Pancreas (tissue), 10 donors: ENCODE data around the gene PLPP7. TPM values are rescaled to one million over a fixed set of nuclear protein-coding genes. Genes with fewer than 3 reads are reported as not detected.
"Not testable (repeated sequence)": the region's sequence is repeated elsewhere in the genome, so short reads cannot be mapped to it uniquely, and the experiment has no call there.

Source experiments
- ATAC-seq, 4 donors: fragments of 200-7000 bp; cut with Tn5 transposase; one replicate each; pipeline versions ENCODE4 v1.8.0 to v1.9.1; 2020; ENCODE audit warnings: mild to moderate bottlenecking in 4 of 4, moderate library complexity in 4 of 4
- DNase-seq, 6 donors: peaks; one replicate each; pipeline ENCODE4 v3.0.0-alpha.2; 2020
- FAIRE-seq: peaks from 2 replicates; lab custom pipeline; 2012; peaks lifted over from hg19 to GRCh38; lab: Jason Lieb, UNC
- H3K27ac ChIP-seq, 4 donors: fragments of 200-600 bp; sonication (generic); 1 replicate in 3 of 4; 2 replicates in 1 of 4; pipeline versions ENCODE4 v1.5.0 to v1.8.0; 2020
- H3K27me3 ChIP-seq, 4 donors: fragments of 200-600 bp; one replicate each; pipeline ENCODE4 v1.8.0; 2021
- H3K36me3 ChIP-seq, 3 donors: fragments of 200-600 bp; sonication (generic) in 1 of 3; one replicate each; pipeline versions ENCODE4 v1.5.0 to v1.8.0; 2020 to 2021
- H3K4me1 ChIP-seq, 3 donors: fragments of 200-600 bp; one replicate each; pipeline ENCODE4 v1.8.0; 2021
- H3K4me3 ChIP-seq, 4 donors: fragments of 200-600 bp; sonication (generic) in 2 of 4; one replicate each; pipeline versions ENCODE4 v1.5.0 to v1.8.0; 2020 to 2021
- H3K9me3 ChIP-seq, 4 donors: fragments of 200-600 bp; one replicate each; pipeline ENCODE4 v1.8.0; 2021
- WGBS, 2 donors: extraction: QIAGEN DNeasy Blood & Tissue Kit; methylation state at CpG; one replicate each; pipeline ENCODE4 v1.1.7; 2013; 5-methylcytosine and 5-hydroxymethylcytosine counted together
- intact Hi-C, 3 donors: fragments of 100-400 bp; cut with DNase I; formaldehyde crosslinking; loops; one replicate each; pipeline versions ENCODE4 v1.11.1 to v1.14.2; 2022
- polyA plus RNA-seq, 2 donors: library from polyadenylated mRNA; stranded (reverse); fragments of 200-250 nt; gene quantifications; one replicate each; pipeline ENCODE4 v1.2.3, GENCODE V29; 2013
- total RNA-seq, 6 donors: library from RNA; stranded (reverse); fragmentation: NEBNext Ultra II Directional in 4 of 6; extraction: Animal tissue kit (Norgen Biotek cat#: 25700) in 4 of 6; gene quantifications; one replicate each; pipeline versions ENCODE4 v1.2.1 to v1.2.4, GENCODE V29; 2021 to 2023
- TF ChIP-seq, protein P1 (sequence below), 4 donors: fragments of 200-600 bp; sonication (generic) in 3 of 4; IDR thresholded peaks; one replicate each; pipeline versions ENCODE4 v1.5.0 to v1.8.0; 2021; ENCODE audit warnings: antibody characterized with exemption in 4 of 4
- donor health status: healthy with polysubstance abuse.
- donor health status: DM: no; HTN: no; CAD: no; lungs with moderate emphysema.
- donor health status: DM: no; HTN: no; CAD: no.
- donor health status: control.
- donor health status: control.
- donor health status: Bipolar disorder and iron deficiency.
- donor health status: DM: yes; HTN: yes; CAD: no.
- donor health status: DM: no; HTN: no; CAD: no.
- donor health status: DM: no; HTN: no; CAD: no.
- donor health status: DM: yes; HTN: yes; CAD: no.

Gene PLPP7
- 1 to 10 TPM in 4 of 6 donors, under 1 TPM in 2; 0.38 to 2.0 (median 1.3) TPM for total RNA-seq
- polyA plus RNA-seq = 1 to 10 TPM in 1 of 2 donors, under 1 TPM in 1; 0.94 to 2.5 TPM

DNA sequence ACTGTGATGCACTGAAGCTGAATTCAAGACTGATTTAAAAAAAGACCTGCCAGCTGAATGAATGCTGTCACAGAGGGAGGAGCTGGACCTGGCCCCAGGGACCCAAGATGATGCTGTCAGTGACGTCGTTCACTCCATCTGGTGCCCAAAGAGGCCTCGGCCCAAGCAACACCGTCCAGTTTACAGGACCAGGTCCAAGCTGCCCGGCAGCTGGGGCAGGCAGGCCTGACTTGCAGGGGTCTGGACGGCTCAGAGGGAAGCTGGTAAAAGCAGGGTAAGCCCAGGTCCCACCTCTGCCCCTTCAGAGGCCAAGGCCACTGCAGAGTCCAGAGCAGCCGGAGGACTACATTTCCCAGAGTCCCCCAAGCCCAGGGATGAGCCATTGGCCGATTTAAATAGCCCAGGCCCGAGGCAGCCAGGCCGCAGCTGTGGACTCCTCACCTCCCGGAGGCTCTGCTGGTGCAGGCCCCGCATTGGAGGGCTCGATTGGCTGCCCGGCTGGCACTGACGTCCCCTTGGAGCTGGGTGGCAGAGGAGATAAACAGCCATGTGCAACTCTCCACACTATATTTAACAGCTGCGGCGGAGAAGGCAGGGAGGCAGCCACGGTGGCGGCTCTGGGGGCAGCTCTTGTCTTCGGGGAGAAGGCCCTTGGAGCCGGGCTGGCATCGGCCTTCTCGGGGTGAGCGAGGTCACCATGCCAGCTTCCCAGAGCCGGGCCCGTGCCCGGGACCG is at the start of gene PLPP7:
TSS of gene PLPP7 (plus strand) at position 423 of the 735 bp plus-strand sequence. CDS start at position 698, 275 bp downstream.
- H3K9me3 ChIP-seq = no peaks in the 10 kb centered on the region
- TF ChIP-seq, protein P1, sequence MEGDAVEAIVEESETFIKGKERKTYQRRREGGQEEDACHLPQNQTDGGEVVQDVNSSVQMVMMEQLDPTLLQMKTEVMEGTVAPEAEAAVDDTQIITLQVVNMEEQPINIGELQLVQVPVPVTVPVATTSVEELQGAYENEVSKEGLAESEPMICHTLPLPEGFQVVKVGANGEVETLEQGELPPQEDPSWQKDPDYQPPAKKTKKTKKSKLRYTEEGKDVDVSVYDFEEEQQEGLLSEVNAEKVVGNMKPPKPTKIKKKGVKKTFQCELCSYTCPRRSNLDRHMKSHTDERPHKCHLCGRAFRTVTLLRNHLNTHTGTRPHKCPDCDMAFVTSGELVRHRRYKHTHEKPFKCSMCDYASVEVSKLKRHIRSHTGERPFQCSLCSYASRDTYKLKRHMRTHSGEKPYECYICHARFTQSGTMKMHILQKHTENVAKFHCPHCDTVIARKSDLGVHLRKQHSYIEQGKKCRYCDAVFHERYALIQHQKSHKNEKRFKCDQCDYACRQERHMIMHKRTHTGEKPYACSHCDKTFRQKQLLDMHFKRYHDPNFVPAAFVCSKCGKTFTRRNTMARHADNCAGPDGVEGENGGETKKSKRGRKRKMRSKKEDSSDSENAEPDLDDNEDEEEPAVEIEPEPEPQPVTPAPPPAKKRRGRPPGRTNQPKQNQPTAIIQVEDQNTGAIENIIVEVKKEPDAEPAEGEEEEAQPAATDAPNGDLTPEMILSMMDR (IDR thresholded peaks at IDR 0.05) = no peak
- H3K4me3 ChIP-seq = peak within 1 kb of the TSS in 3 of 4 donors; percentile 0 to 44 (median 25)
- DNase-seq (peak in 2 of 6 donors; percentile 29 to 38), ATAC-seq (peak; percentile 75 to 94 (median 89)), FAIRE-seq (no peak)
- intact Hi-C loops = no loop called here
- no peaks in the 10 kb centered on the region for H3K4me1 ChIP-seq
- WGBS, 2 donors = 56 to 75% methylated on average over 25 to 28 of the region's 28 CpGs
- H3K27ac ChIP-seq = no peak within 1 kb of the TSS
- H3K27me3 ChIP-seq = no peaks in the 10 kb centered on the region
- no peaks in the 10 kb centered on the region for H3K36me3 ChIP-seq

DNA sequence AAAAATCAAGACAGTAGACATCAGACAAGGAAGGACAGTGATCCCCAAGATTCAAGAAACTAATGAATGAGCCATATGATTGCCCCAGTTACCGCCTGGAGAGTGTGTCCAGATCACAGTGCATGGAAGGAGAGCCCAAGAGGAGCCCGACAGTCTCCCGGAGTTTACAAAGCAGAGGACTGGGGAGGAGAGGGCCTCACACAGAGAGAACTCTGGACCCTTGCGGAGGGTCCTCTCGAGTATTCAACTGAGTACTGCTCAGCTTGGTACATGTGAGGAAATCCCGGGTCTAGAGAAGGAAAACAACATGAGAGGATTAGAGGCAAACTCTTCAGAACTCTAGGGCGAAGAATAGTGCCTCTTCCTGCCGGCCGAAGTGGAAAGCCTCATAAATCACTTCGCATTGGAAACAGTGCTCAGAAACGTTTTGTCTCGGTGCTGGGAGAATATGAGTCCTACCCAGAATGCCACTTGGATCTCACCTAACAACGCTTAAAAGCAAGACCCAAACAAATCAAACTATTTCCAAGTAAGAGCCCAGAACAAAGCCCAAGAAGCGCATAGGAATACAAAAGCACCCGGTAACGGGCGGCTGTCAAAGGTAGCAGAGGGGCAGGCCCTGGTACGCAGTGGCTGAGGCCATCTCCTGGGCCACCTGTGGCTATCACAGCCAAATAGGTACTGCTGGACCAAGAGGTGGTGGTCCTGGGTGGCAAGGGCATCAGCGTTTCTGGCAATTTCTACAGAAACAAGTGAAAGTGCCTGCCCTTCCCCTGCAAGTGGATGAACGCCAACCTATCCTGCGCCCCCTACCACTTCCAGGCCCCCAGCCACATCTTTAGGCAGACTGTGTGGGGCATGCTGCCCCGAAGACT is 49.2 kb upstream of the PLPP7 start:
- FAIRE-seq = no peak
- intact Hi-C loops = no loop called here
- Histone ChIP-seq H3K4me3 (no peak overlapping the region), H3K4me1 (peaks cover 0 to 18% (median 5%) of the 10 kb centered on the region in 3 donors), H3K27ac (no peak overlapping the region), H3K27me3 (no peaks in the 10 kb centered on the region), H3K36me3 (no peaks in the 10 kb centered on the region), H3K9me3 (no peaks in the 10 kb centered on the region)
- no peak for DNase-seq
- no peak for ATAC-seq
- TF ChIP-seq, protein P1 (IDR thresholded peaks at IDR 0.05) = no peak
- WGBS, 2 donors = 77 to 81% methylated on average over 22 of the region's 22 CpGs

DNA sequence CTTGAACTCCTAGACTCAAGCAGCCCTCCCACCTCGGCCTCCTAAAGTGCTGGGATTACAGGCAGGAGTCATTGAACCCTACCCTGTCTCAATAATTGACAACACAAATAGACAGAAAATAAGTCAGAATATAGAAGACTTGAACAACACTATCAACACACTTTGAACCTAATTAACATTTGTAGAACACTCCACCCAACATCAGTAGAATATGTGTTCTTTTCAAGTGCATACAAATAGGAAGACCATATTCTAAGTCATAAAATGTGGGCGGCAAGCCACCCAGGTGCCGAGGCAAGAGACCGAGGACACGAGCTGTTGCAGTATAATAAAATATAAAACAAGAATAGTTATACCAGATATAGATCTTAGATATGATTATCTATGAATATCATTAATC is 45.2 kb upstream of the PLPP7 start:
- ATAC-seq, H3K27me3 ChIP-seq, H3K9me3 ChIP-seq, H3K4me1 ChIP-seq, FAIRE-seq, H3K4me3 ChIP-seq, H3K27ac ChIP-seq, intact Hi-C loops, H3K36me3 ChIP-seq, DNase-seq: not testable (repeated sequence)
- 83 to 96% methylated on average over 5 of the region's 5 CpGs for WGBS, 2 donors

DNA sequence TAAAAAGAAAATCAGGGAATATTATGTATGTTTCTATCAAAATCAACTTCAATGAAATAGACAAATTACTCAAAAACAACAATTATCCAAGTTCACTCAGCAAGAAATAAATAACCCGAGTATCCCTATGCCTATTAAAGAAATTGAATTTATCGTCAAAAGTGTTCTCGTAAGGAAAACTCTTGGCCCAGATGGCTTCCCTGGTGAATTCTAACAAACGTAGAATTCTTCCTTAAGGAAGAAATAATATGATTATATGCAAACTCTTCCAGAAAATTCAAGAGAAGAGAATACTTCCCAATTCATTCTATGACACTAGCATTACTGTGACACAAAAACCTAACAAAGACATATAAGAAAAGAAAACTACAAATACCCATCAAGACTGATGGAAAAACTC is 42.9 kb upstream of the PLPP7 start:
- Histone ChIP-seq H3K27ac (no peak overlapping the region), H3K4me1 (no peaks in the 10 kb centered on the region), H3K9me3 (no peaks in the 10 kb centered on the region), H3K27me3 (no peaks in the 10 kb centered on the region), H3K4me3 (no peak overlapping the region), H3K36me3 (no peaks in the 10 kb centered on the region)
- TF ChIP-seq, protein P1 (IDR thresholded peaks at IDR 0.05) = no peak
- 66 to 88% methylated on average over 4 of the region's 4 CpGs for WGBS, 2 donors
- no peak for DNase-seq
- ATAC-seq = no peak
- no peak for FAIRE-seq
- intact Hi-C loops = no loop called here

DNA sequence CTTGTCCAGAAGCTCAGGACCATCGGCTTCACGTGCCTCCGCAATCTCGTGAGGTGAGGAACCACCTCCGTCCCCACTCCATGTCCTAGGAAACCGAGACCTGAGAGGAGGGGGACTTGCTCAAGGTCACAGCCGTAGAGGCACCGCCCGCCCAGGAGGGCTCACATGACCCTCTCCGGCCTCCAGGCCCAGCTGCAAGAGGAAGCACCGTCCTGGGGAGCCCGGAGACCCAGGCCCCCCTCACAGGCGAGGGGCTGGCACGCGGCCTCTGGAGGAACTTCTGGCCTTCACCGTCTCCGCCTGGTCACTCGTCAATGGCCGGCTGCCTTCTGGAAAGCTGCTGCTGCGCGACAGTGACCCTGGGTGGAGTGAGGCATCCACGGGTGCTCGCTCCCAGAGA is 37.4 kb upstream of the PLPP7 start:
- TF ChIP-seq, protein P1 (IDR thresholded peaks at IDR 0.05) = no peak
- no peaks in the 10 kb centered on the region for H3K9me3 ChIP-seq
- DNase-seq (no peak), ATAC-seq (peak in 1 of 4 donors; percentile 29), FAIRE-seq (no peak)
- peak overlapping the region in 2 of 4 donors; percentile 17 to 46 for H3K27ac ChIP-seq
- 83 to 85% methylated on average over 23 of the region's 23 CpGs for WGBS, 2 donors
- no peaks in the 10 kb centered on the region for H3K27me3 ChIP-seq
- peak overlapping the region in 1 of 4 donors; percentile 22 for H3K4me3 ChIP-seq
- intact Hi-C loops = no loop called here
- H3K4me1 ChIP-seq = peaks cover 0 to 2% (median 0%) of the 10 kb centered on the region in 3 donors
- H3K36me3 ChIP-seq = no peaks in the 10 kb centered on the region
